WTC11 (cell line): Measurements from ENCODE around the gene SLC9C1. TPM values are rescaled to one million over a fixed set of nuclear protein-coding genes. Genes with fewer than 3 reads are reported as not detected.

Experiments
- ATAC-seq: fragments of 200-7000 bp; cut with Tn5 transposase; 2 replicates; pipeline ENCODE4 v1.10.0; 2021; ENCODE audit warnings: mild to moderate bottlenecking, moderate library complexity
- CTCF ChIA-PET: fragments of 300-600 bp; sonication (Branson Sonifier 250); formaldehyde crosslinking; loops from one replicate; lab custom pipeline; 2021; ENCODE audit warnings: antibody characterized with exemption; lab: Charles Lee
- POLR2A ChIA-PET: fragments of 350-600 bp; sonication (Branson Sonifier 250); formaldehyde crosslinking; loops from one replicate; lab custom pipeline; 2021; ENCODE audit warnings: antibody characterized with exemption; lab: Charles Lee
- DNase-seq: peaks from one replicate; pipeline ENCODE4 v3.0.0; 2021; ENCODE audit warnings: low spot score
- H3K27ac Mint-ChIP-seq: 2 replicates; pipeline ENCODE4 v1.8.0; 2021; ENCODE audit warnings: mixed read lengths
- H3K27me3 Mint-ChIP-seq: 2 replicates; pipeline ENCODE4 v1.8.0; 2021; ENCODE audit warnings: low read depth, mild to moderate bottlenecking, moderate library complexity, mixed read lengths
- H3K36me3 Mint-ChIP-seq: 2 replicates; pipeline ENCODE4 v1.8.0; 2021; ENCODE audit warnings: mixed read lengths
- H3K4me1 Mint-ChIP-seq: 2 replicates; pipeline ENCODE4 v1.8.0; 2022; ENCODE audit warnings: mixed read lengths
- H3K4me3 Mint-ChIP-seq: 2 replicates; pipeline ENCODE4 v1.8.0; 2021; ENCODE audit warnings: mild to moderate bottlenecking, moderate library complexity, mixed read lengths
- H3K9me3 Mint-ChIP-seq: 2 replicates; pipeline ENCODE4 v1.8.0; 2021; ENCODE audit warnings: mixed read lengths
- ATF1 ChIP-seq: sonication (generic); formaldehyde crosslinking; IDR thresholded peaks from 2 replicates; pipeline ENCODE4 v1.8.1; 2023; ENCODE audit warnings: mild to moderate bottlenecking, moderate library complexity, missing genetic modification reagents
- FOXK1 ChIP-seq: sonication (generic); formaldehyde crosslinking; IDR thresholded peaks from 2 replicates; pipeline ENCODE4 v1.8.0; 2022; ENCODE audit warnings: mild to moderate bottlenecking, moderate library complexity, missing genetic modification reagents
- GABPB1 ChIP-seq: sonication (generic); formaldehyde crosslinking; IDR thresholded peaks from 2 replicates; pipeline ENCODE4 v1.8.1; 2023; ENCODE audit warnings: mild to moderate bottlenecking, missing genetic modification reagents
- IRF2 ChIP-seq: sonication (generic); formaldehyde crosslinking; IDR thresholded peaks from 2 replicates; pipeline ENCODE4 v1.8.0; 2022; ENCODE audit warnings: low read depth, missing genetic modification reagents, borderline replicate concordance
- MAX ChIP-seq: sonication (generic); formaldehyde crosslinking; IDR thresholded peaks from 2 replicates; pipeline ENCODE4 v1.8.0; 2022; ENCODE audit warnings: mild to moderate bottlenecking, missing genetic modification reagents
- NR3C1 ChIP-seq: sonication (generic); formaldehyde crosslinking; conservative IDR thresholded peaks from 2 replicates; pipeline ENCODE4 v1.8.1; 2023; ENCODE audit warnings: low read depth, mild to moderate bottlenecking, missing genetic modification reagents
- OVOL2 ChIP-seq: fragments of 250-450 bp; sonication (Bioruptor Pico); IDR thresholded peaks from 2 replicates; pipeline ENCODE4 v1.9.0; 2021; ENCODE audit warnings: mild to moderate bottlenecking, borderline replicate concordance
- SMAD3 ChIP-seq: sonication (generic); formaldehyde crosslinking; IDR thresholded peaks from 2 replicates; pipeline ENCODE4 v1.8.0; 2022; ENCODE audit warnings: missing genetic modification reagents, mild to moderate bottlenecking, borderline replicate concordance
- SP1 ChIP-seq: sonication (generic); formaldehyde crosslinking; conservative IDR thresholded peaks from 2 replicates; pipeline ENCODE4 v1.8.1; 2022; ENCODE audit warnings: missing genetic modification reagents
- TEAD1 ChIP-seq: sonication (generic); formaldehyde crosslinking; IDR thresholded peaks from 2 replicates; pipeline ENCODE4 v1.8.0; 2022; ENCODE audit warnings: mild to moderate bottlenecking, missing genetic modification reagents
- TEAD4 ChIP-seq: sonication (generic); formaldehyde crosslinking; IDR thresholded peaks from 2 replicates; pipeline ENCODE4 v1.8.0; 2022; ENCODE audit warnings: mild to moderate bottlenecking, missing genetic modification reagents
- USF2 ChIP-seq: sonication (generic); formaldehyde crosslinking; IDR thresholded peaks from 2 replicates; pipeline ENCODE4 v1.8.1; 2023; ENCODE audit warnings: mild to moderate bottlenecking, missing genetic modification reagents, moderate library complexity
- ZBTB43 ChIP-seq: sonication (generic); formaldehyde crosslinking; IDR thresholded peaks from 2 replicates; pipeline ENCODE4 v1.8.1; 2023; ENCODE audit warnings: mild to moderate bottlenecking, missing genetic modification reagents
- ZNF232 ChIP-seq: sonication (generic); formaldehyde crosslinking; IDR thresholded peaks from 2 replicates; pipeline ENCODE4 v1.8.0; 2022; ENCODE audit warnings: mild to moderate bottlenecking, missing genetic modification reagents
- ZNF425 ChIP-seq: fragments of 250-450 bp; sonication (Bioruptor Pico); conservative IDR thresholded peaks from 2 replicates; pipeline ENCODE4 v1.9.0; 2021; ENCODE audit warnings: mild to moderate bottlenecking
- total RNA-seq: library from RNA; stranded (reverse); gene quantifications from 3 replicates; pipeline ENCODE4 v1.2.3, GENCODE V29; 2021
- TF ChIP-seq, protein P1 (sequence below): sonication (generic); formaldehyde crosslinking; IDR thresholded peaks from 2 replicates; pipeline ENCODE4 v1.8.1; 2022; ENCODE audit warnings: mild to moderate bottlenecking, moderate library complexity, missing genetic modification reagents
- TF ChIP-seq, protein P2 (sequence below): sonication (generic); formaldehyde crosslinking; IDR thresholded peaks from 2 replicates; pipeline ENCODE4 v1.8.1; 2023; ENCODE audit warnings: mild to moderate bottlenecking, missing genetic modification reagents, moderate library complexity

The SLC9C1 gene
- total RNA-seq, 1 experiment from 2014 or later: 3.5 TPM

GRCh38 chr3:112334691-112335433, 40.8 kb upstream of the SLC9C1 start:
- POLR2A ChIA-PET: interaction anchor here (1.0 to 2.7 kb wide), 4 partner anchors 15 to 81 kb away, joined by 3 to 12 read pairs (median 6); partner anchors contain the start of gene SLC9C1
- peaks cover 23% of the 10 kb centered on the region for H3K36me3 Mint-ChIP-seq
- peak overlapping the region; percentile 96 for H3K27ac Mint-ChIP-seq
- peak overlapping the region; percentile 88 for H3K4me3 Mint-ChIP-seq
- CTCF ChIA-PET: interaction anchor here (0.5 to 4.4 kb wide), 7 partner anchors 13 to 1769 kb away, joined by 3 to 37 read pairs (median 10); partner anchors contain the start of gene SLC9C1
- peaks cover 59% of the 10 kb centered on the region for H3K4me1 Mint-ChIP-seq
- ATAC-seq: no peak
- H3K9me3 Mint-ChIP-seq: no peaks in the 10 kb centered on the region
- no peak for DNase-seq
- TF ChIP-seq SP1 (CRISPR knock-in tag) (no peak), TEAD4 (CRISPR knock-in tag) (no peak), ATF1 (CRISPR knock-in tag) (no peak), ZNF232 (CRISPR knock-in tag) (no peak), ZBTB43 (CRISPR knock-in tag) (no peak)
- TF ChIP-seq, protein P1, sequence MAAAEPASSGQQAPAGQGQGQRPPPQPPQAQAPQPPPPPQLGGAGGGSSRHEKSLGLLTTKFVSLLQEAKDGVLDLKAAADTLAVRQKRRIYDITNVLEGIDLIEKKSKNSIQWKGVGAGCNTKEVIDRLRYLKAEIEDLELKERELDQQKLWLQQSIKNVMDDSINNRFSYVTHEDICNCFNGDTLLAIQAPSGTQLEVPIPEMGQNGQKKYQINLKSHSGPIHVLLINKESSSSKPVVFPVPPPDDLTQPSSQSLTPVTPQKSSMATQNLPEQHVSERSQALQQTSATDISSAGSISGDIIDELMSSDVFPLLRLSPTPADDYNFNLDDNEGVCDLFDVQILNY (CRISPR knock-in tag): no peak
- TF ChIP-seq, protein P2, sequence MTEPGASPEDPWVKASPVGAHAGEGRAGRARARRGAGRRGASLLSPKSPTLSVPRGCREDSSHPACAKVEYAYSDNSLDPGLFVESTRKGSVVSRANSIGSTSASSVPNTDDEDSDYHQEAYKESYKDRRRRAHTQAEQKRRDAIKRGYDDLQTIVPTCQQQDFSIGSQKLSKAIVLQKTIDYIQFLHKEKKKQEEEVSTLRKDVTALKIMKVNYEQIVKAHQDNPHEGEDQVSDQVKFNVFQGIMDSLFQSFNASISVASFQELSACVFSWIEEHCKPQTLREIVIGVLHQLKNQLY: no peak
- H3K27me3 Mint-ChIP-seq: no peaks in the 10 kb centered on the region

- peaks cover 20% of the 10 kb centered on the region for H3K36me3 Mint-ChIP-seq
- peak overlapping the region; percentile 96 for H3K27ac Mint-ChIP-seq
- CTCF ChIA-PET: interaction anchor here (0.9 to 4.4 kb wide), 13 partner anchors 7 to 222 kb away, joined by 3 to 37 read pairs (median 4); partner anchors contain the start of gene SLC9C1
- peaks cover 47% of the 10 kb centered on the region for H3K4me1 Mint-ChIP-seq
- peak; percentile 84 for ATAC-seq
- TF ChIP-seq TEAD4 (CRISPR knock-in tag) (no peak), MAX (CRISPR knock-in tag) (peak; percentile 35), SMAD3 (CRISPR knock-in tag) (peak; percentile 42; the same call in 1 of the 2 replicates), NR3C1 (CRISPR knock-in tag) (no peak), USF2 (CRISPR knock-in tag) (no peak; the same call in 1 of the 2 replicates), TEAD1 (CRISPR knock-in tag) (0 out of 2 replicates have a peak, but pooled peaks have one; percentile 15), FOXK1 (CRISPR knock-in tag) (no peak), ZNF425 (CRISPR knock-in tag) (no peak), IRF2 (CRISPR knock-in tag) (no peak), GABPB1 (no peak), OVOL2 (CRISPR knock-in tag) (no peak)
- TF ChIP-seq, protein P1 (CRISPR knock-in tag): 0 out of 2 replicates have a peak, but pooled peaks have one; percentile 14
- TF ChIP-seq, all 79 proteins: peak for 4
- H3K4me3 Mint-ChIP-seq: peak overlapping the region; percentile 88
- no peaks in the 10 kb centered on the region for H3K9me3 Mint-ChIP-seq
- H3K27me3 Mint-ChIP-seq: no peaks in the 10 kb centered on the region
- POLR2A ChIA-PET: interaction anchor here (0.7 to 2.7 kb wide), 15 partner anchors 9 to 228 kb away, joined by 3 to 12 read pairs (median 5); partner anchors contain the start of genes ATG3, SLC35A5 and SLC9C1
- DNase-seq: peak; percentile 45
Measured at GRCh38 chr3:112333381-112334317, 39.6 kb upstream of the SLC9C1 start.
